ENCODE data around the gene CEBPB.
"Not testable (repeated sequence)": the region's sequence is repeated elsewhere in the genome, so short reads cannot be mapped to it uniquely, and the experiment has no call there.

Gene CEBPB

GRCh38 chr20:50170549-50171220 lies 19.9 kb upstream of the CEBPB start:
- DNase-seq: no peak

DNA sequence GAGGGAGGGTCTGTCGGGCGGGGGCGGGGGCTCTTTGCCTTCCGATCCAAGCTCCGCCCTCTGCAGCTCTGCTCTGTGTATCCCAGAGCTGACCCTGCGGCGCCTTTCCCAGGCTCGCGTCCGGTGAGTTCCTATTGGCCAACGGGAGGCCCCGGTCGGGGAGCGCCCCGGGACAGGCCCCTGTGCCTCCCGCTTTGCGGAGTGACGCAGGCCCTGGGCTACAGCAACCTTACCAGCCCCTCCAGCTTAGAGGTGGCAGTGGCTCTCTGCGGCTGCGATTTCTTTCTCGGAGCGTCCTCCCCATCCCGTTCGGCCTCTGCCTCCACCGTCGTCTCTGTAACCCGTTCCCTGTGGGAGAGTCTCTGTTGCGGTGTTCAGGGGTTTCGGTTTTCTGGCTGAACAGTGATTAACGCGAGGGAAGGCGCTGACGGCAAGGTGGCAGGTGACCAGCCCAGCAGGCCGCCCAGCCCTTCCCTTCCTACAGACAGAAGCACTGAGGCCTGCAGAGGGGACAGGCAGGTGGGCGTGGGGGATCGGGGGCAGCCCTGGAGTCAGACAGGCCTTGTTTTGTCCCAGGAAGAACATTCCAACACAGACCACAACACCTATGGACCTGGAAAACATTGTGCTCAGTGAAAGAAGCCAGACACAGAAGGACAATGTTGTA lies 18.1 kb upstream of the CEBPB start:
- no peak for DNase-seq

DNA sequence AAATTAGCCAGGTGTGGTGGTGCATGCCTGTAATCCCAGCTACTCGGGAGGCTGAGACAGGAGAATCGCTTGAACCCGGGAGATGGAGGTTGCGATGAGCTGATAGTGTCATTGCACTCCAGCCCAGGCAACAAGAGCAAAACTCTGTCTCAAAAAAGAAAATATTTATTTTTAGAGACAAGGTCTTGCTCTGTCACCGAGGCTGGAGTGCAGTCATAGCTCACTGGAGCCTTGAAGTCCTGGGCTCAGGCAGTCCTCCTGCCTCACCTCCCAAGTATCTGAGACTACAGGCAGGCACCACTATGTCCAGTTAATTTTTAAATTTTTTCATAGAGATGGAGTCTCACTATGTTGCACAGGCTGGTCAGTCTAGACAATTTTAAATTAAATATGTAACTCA lies 16.2 kb upstream of the CEBPB start:
- no peak for DNase-seq

- DNase-seq: no peak
These were observed 14.4 kb upstream of the CEBPB start for GRCh38 chr20:50175938-50176933.

DNA sequence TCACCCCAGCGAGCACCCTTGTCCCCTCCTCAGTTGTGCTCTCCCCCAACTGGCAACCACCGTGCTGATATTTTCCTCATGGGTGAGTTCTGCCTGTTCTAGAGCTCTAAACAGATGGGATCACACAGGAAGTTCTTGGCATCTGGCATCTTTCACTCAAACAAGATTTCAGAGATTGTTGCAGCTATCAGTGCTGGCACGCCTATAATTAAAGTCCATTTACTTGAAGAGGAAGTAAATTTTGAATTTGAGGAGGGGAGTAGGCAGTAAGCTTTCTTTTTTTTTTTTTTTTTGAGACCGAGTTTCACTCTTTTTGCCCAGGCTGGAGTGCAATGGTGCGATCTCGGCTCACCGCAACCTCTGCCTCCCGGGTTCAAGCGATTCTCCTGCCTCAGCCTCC lies 12.0 kb upstream of the CEBPB start:
- DNase-seq: not testable (repeated sequence)

GRCh38 chr20:50181344-50181743 lies 9.3 kb upstream of the CEBPB start:
- no peak for DNase-seq

DNA sequence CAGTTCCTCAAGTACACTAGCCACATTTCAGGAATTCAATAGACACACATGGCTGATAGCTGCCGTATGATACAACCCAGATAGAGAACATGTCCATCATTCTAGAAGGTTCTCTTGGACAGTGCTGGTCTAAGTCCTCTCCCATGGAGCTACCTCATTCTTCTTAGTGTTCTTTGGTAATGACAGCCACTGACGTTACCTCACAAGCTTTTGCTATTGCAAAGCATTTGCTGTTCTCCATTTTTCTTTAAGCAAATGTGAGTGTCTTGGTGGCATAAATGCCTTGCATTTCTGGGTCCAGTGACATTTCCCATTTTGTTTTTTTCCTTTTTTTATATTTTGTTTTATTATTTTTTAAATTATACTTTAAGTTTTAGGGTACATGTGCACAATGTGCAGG lies 8.3 kb upstream of the CEBPB start:
- DNase-seq: no peak

- DNase-seq: no peak
These were observed 5.2 kb upstream of the CEBPB start for GRCh38 chr20:50185426-50185825.

- peak; percentile 98 for DNase-seq
These were observed 4.3 kb upstream of the CEBPB start for GRCh38 chr20:50186151-50186885.

- no peak for DNase-seq
These were observed 3.6 kb upstream of the CEBPB start for GRCh38 chr20:50186987-50187402.

DNA sequence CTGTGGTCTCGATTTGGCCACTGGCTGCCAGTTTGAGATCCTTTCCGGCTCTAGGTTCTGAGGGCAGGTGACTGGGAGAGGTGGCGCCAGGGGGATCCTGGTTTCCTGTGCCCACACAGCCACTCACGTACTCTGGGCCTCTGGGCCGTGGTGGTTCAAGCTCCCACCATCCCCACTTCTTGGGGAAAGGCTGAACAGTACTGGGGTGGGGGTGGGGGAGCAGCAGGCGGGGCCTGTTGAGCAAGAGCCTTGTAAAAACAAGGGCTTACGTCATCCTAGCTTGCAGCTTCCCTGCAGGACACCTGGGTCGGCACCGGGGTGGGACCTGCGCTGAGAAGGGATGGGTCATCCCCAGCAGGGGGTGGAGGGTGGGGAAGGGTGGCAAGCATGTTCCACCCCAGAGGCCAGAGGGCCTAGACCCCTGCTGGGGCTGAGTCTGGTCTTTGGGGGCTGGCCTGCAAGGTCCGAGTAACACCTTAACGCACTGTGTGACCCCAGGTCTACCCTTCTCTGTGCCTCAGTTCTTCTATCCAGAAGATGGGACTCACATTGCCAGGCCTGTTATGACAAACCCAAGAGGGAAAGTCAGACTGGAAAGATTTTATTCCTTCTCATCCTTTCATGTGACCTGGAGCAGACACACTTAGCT lies 3.1 kb upstream of the CEBPB start:
- DNase-seq: no peak

- no peak for DNase-seq
These were observed 2.3 kb upstream of the CEBPB start for GRCh38 chr20:50188287-50188688.

- no peak for DNase-seq
These were observed 1.6 kb upstream of the CEBPB start for GRCh38 chr20:50188879-50189680.

DNA sequence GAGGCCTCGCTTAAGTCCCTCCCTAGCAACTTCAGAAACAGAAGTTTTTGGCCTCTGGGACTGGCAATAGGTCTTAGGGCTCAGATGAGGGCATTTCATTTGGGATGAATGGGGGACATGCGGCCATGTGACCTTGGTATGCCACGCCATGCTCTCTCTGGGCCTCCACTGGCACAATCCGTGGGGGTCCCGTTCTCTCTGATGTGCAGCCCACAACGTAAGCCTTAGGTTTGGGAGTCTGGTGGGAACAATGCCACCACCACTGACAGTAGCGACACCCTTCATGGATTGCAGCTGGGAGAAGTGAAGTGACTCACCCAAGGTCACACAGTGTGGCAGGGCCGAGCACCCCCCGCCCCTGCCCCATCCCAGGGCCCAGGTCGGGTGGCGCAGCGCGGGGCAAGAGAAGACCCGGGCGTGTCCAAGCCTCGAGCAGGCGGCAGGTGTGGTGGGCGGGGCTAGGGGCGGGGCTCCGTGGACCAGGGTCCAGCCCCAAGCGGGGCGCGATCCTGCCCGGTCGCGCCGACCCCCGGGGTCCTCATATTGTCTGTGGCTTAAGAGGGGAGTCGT lies 864 bp upstream of the CEBPB start:
- DNase-seq: peak; percentile 43 to 47

DNA sequence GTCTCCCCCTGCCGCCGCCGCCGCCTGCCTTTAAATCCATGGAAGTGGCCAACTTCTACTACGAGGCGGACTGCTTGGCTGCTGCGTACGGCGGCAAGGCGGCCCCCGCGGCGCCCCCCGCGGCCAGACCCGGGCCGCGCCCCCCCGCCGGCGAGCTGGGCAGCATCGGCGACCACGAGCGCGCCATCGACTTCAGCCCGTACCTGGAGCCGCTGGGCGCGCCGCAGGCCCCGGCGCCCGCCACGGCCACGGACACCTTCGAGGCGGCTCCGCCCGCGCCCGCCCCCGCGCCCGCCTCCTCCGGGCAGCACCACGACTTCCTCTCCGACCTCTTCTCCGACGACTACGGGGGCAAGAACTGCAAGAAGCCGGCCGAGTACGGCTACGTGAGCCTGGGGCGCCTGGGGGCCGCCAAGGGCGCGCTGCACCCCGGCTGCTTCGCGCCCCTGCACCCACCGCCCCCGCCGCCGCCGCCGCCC lies 474 bp downstream of the CEBPB start:
- DNase-seq: peak; percentile 59 to 66

GRCh38 chr20:50191544-50192363 lies 1.1 kb downstream of the CEBPB start:
- peak in 1 of 2 experiments; percentile 48 for DNase-seq

DNA sequence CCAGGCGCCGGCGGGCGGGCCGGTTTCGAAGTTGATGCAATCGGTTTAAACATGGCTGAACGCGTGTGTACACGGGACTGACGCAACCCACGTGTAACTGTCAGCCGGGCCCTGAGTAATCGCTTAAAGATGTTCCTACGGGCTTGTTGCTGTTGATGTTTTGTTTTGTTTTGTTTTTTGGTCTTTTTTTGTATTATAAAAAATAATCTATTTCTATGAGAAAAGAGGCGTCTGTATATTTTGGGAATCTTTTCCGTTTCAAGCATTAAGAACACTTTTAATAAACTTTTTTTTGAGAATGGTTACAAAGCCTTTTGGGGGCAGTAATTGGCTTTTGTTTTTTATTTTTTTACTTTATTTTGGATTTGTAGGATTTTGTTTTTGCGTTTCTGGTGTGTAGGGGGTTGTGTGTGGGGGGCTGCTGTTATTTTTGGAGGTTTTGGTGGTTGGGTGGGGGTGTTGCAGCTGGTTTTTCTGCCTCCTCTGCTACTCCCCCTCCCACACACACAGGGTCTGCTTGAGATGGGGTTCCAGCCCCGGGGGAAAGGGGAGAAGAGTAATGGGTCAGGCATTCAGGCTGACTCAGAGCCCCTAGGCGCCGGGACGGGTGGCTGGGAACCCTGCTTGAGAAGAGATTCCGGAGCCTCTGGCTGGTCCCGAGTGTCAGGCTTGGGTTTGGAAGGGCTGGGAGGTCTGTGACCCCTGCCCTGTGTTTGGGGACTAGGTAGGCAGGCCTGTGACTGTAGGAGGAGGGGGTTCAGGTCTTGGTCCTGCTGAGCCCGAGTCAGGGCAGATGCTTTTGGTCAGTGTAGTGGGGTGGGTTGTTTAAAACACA lies 2.0 kb downstream of the CEBPB start:
- peak; percentile 84 to 86 for DNase-seq

DNA sequence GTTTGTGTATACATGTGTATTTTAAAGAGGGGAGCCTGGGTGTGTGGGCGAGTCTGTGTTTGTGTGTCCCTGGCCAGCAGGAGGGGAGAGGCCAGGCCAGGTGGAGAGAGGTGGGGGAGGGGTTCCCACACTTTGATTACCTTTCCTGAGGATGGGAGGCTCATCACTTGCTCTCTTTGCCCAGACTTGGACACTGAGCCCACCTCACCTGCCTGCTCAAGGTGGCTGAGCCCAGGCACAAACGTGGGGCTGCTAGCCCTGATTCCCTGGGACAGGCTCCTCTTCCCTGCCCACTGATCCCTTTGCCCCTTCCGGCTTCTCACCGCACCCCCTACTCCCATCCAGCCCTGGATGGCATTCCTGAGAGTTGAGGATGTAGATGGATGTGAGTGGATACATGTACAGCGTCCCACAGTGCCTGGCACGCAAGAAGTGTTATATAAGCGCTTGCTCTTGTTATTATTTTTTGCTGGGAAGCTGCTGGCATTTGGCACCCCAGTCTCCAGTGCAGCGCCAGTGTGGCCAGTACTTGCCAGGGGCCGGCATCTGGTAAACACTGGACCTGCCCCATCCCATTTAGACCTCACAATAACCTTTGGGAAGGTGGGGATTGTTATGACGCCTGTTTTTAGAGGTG lies 2.7 kb downstream of the CEBPB start:
- DNase-seq: no peak

Data from activated CD4-positive, alpha-beta T cell treated with anti-CD3 and anti-CD28 coated beads, Interleukin-2, amount 50 U/mL, for 48 hours (primary cell).